Left hindlimb (tissue), 1 donor: ENCODE measurements around the gene BCHE.

Source experiments
- DNase-seq: peaks from one replicate; pipeline ENCODE4 v3.0.0-alpha.2; 2018

Gene BCHE

DNA sequence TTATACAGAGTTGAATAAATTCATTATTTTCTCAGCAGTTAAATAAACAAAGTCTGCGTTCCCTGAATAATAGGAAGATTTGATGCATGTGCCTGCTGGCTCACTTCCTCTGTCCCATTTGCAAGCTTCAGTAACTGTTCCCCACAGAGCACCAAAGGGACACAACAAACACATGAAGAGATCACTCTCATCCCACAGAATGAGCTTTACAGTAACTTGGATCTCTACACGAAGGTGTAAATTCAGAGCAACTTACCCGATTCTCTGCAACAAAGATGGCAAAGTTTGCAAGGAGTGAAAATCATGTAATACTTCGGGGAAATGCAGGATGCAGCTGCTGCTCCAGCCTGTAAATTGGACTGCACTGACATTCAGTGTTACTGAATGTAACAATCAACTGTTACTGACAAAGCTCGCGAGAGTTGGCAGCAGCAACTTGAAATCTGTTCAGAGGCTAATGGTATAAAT, at the start of gene BCHE:
Gene BCHE (minus strand): TSS at position 366 of the 468 bp plus-strand sequence. CDS start 6,390 bp downstream, outside the sequence.
- peak; percentile 66 for DNase-seq

DNA sequence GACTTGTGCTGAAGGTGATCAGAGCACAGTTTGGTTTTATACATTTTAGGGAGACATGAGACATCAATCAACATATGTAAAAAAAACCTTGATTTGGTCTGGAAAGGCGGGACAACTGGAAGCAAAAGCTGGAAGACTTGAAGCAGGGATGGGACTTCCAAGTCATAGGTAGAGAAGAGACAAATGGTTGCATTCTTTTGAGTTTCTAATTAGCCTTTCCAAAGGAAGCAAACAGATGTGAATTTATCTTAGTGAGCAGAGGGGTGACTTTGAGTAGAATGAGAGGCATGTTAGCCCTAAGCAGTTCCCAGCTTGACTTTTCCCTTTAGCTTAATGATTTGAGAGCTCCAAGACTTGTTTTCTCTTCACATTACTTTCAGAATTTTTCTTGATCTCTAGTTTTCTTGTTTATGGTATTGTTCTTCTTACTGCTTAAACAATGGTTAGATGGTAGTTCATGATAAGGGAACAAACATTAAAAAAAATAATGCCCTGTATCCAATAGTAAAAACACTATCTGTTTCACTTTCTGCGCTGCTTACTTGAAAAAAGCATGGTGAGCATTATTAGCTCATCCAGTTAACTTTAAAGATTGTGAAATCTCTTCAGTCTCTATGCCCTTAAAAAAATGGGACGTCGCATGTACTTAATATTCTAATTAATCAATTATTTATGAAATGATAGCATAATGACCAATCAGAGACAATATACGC, 48.5 kb upstream of the BCHE start:
- no peak for DNase-seq

DNA sequence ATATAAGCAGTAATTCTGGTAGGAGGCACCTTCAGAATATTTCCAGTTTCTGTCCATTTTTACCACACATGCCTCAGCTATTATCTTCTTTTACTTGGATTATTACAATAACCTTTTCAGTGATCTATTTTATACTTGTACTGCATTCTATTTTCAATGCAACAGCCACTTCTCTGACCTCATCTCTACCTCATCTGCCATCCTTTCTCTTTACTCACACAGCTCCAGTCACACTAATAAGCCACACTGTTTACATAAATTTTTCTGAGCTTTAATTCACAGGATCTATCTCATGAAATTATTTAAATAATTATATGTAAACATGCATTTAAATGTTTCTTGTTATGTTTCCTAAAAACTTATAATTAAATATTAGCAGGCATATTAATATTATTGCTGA, 47.3 kb upstream of the BCHE start:
- DNase-seq = no peak

DNA sequence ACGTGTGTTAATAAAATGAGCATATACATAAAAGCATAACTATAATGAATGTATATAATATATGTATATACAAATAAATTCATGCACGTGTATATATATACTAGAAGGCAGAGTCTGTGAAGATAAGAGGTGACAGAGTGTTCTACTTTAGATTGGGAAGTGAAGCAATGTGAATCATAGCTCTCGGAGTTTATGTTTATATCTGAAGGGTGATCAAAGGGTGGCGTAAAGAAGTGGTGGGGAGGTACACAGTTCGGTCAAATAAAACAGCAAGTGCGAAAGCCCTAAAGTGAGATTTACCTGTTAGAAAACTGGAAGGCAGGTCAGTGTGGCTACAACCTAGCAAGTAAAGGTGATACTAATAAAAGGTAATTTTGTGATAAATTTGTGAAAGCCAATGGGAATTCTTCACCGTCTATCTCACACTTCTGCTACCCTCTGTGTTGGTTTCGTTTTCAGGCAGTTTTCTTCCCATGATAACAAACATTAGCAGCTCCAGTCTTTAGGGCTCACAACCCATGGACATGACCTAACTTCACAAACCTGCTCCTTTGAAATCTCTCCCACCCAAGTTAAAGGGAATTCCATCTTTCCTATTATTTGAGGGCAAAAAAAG, 46.7 kb upstream of the BCHE start:
- no peak for DNase-seq

DNA sequence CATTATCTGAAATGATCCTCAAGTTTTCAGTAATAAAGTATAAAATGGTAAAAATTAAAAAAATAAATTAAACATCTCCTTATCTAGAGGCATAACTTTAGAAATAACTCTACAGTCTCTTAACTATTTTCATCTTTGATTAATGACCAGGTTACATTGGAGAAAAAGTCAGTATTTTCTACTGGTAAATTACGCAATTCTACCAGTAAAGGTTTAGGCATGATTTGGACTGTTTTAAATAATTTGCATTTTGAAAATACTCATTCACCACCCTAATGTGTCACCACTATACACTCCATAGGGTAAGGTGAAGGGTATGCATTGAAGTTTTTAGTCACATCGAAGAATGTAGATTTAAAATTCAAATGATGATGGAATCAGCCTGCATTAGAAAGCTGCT, 45.9 kb upstream of the BCHE start:
- no peak for DNase-seq

DNA sequence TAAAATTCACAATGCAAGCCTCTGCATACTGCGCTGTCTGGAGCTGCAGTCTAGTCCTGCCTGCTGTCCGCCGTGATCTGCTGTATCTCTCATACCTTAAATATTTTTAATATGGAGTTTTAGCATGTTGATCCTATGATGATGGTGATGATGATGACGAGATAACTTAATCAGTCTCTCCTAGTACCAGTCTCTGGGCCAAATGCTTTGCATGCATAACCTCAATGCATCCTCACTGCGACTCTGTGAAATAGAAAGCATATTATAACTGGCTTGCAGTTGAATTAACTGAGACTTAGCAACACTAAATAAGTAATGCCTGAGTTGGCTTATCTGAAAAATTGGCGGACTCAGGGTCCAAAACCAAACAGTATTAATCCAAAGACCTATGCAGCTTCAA, 38.4 kb upstream of the BCHE start:
- no peak for DNase-seq

DNA sequence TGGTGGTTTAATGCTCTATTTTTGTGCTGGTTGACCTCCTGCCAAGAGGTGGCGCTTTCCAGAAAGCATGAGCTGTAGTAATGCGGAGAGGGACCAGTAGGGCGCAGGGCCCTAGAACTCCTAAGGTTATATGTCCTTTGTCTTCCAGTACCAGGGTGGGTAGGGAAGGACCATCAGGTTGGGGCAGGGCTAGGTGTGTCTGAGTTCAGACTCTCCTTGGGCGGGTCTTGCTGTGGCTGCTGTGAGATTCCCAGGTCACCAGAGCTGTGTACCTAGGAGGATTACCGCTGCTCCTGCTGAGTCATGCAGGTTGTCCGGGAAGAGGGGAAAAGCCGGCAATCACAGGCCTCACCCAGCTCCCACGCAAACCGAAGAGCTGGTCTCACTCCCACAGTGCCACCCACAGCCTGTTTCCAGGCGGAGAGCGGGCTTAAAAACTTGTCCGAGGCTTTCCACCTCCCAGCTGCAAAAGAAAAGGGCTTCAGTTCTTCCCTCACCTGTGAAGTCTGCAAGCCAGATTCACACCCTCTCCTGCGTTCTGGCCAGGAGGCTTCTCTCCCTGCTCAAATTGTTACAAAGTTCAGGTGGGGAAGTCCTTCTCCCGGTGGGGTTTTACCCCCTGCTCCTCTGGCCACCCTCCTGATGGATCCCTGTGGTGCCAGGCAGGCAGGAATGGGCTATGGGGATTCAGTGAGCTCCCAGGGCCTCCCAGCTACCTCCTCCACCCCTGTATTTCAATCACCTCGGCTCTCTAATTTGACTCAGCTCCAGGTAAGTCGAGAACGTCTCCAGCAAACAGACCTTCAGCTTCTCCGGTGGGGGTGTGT, 37.7 kb upstream of the BCHE start:
- no peak for DNase-seq

DNA sequence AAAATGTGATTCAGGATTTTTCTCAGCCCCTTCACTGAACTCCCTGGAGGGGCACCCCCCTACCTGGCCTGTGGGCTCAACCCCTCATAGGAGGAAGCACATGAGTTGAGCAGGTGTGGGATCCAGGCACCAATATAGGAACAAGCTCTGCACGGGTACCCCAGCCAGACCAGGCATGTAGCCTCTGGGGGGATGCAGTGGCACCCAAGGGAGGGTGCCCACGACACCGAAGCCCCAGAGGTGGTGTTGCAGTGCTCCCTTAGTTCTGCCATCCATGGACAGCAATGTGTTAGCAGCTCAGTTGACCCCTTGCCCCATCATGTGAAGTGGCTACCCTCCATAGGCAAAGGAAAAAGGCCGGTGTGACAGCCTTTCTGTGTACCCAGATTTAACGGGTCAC, 30.9 kb upstream of the BCHE start:
- no peak for DNase-seq

DNA sequence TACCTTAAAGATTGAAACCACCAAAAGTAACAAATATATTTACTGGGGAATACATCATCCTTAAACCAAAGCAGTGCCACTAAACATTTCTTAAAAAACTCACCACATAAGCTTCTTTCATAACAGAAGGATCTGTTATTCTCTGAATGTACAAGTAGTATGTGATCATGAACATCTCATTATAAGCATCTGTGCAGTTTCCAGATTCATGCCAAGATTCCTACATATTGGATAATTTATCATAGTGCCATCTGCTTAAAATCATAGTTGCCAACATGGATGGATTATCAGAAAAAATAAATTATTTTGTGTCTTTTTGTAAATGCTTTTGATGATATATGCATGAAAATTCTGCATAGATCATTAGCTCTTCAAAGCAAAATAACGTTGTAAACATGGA, 21.8 kb upstream of the BCHE start:
- no peak for DNase-seq

DNA sequence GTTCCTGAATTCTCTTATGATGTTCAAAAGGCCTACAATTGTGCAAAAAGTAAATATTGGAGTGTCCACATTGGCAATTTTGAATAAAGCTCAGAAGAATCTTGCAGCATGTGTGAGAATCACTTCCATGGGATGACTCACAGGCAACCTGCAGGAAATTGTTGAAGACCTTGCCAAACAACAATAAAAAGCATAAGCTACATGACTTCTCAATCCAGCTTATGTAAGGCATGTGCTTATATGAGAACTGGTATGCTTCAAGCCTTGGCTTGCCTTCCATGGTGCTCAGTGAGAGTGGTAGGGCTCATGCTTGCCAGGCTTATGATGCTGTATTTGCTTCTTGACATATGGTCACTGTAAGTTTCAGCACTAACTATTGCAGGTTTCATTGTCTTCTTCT, 18.4 kb upstream of the BCHE start:
- DNase-seq = no peak

DNA sequence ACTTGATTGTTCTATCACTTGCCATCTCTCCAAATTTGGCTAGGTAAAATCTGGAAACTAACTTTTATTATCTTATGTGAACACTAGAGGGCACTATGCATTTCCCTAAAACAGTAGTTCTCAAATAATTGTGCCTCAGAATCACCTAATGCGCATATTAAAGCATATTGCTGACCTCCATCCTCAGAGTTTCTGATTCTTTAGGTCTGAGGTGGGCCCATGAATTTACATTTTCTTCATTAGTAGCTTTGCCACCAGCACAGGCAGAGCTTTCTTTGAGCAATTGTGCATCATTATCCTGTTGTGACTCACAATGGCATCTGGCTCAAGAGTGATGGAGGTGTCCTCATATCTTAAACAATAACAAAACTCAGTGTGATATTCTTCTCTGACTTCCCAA, 17.5 kb upstream of the BCHE start:
- no peak for DNase-seq

DNA sequence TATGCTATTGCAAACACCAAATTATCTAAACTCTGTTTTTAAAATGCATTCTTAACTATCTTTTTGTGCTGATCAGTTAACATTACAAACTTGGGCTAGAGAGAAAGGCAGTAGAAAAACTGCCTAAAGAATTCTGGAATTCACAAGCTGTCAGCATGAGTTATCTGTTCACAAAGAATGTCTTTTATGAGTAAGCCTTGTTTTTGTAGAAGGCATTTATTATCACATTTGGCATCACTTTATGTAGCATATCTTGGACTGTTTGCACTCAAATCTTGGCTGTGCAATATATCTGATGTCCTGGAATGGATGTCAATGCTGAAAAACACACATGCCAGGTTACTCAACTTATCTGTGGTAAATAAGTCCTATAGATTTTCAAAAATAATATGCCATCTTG, 15.5 kb upstream of the BCHE start:
- no peak for DNase-seq

DNA sequence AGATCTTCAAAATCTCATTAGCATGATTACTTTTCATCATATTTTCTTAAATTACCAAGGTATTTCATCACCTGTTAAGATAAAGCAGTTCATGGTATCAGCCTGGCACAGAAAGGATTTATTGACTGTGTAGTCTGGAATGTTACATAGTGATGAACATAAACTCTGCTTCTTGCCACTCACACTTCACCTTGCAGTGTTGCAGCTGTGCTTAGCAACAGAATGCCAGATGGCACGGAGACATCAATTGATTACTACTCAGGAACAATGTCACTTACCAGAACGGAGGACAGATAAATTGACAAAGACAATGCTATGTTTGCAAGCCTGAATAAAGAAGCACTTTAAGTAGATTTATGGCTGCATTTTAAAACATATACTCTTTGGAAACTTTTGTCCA, 15.0 kb upstream of the BCHE start:
- DNase-seq = no peak

DNA sequence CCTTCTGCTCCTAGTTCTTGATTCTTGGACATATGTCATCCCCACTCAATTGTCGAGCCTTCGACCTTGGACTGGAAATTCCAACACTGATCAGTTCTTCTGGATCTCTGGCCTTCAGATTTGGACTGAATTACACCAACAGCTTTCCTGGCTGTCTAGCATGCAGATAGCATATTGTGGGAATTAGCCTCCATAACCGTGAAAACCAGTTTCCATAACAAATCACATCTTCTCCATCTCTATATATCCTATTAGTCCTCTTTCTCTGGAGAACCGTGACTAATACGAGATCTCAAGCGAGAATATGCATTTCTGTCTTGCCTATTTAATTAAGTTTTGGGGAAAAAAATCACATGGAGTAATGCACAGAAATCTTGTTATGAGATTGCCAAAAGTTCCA, 8.8 kb upstream of the BCHE start:
- DNase-seq = no peak

DNA sequence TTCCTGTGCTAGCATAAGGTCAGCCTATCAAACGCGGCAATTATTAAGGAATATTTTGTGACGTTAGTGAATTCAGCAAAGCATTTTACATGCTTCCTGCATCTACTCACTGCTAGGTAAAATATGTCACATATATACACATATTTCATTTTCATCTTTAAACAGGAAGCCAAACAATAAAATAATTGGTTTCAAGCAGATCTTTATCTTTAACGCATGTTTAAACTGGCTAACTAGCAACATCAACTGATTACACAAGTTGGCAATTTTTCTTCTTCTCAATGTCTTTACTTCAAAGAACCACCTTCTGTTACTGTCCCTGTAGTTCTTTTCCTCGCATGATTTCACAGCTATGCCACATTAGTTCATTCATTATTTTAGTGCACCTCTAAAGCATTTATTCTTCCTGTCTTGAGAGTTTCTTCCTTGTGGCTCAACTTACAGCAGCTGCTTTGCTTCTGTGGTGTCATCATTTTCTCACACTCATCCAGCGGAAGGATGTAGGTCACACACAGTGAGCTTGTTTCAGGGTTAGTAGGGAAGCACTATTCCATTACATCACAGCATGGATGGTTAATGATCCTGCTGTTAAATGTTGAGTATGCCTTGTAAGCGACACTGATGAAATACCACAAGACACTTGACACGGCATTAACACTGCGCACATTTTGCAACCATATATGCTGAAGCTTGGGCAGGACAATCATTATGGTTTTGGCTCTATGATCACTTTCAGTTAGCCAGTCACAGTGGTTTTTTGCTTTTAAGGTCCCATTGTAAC, 2.3 kb upstream of the BCHE start:
- no peak for DNase-seq

DNA sequence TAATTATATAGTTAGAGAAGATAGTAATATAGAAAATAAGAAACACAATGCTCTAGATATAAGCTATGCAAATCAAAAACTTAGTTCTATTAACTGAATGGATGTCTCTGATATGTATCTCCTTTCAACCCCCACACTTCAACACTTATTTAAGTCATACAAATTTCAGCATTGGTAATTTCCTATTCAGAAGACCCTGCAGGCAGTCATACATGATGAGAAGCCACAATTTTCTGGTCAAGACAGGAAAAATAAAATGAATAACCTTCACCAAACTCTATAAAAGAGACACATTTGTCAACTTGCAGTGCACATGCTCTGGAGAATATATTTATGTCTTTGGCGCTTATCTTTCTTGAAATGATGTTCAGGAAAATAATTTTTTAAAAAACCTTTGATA, 578 bp upstream of the BCHE start:
- no peak for DNase-seq

DNA sequence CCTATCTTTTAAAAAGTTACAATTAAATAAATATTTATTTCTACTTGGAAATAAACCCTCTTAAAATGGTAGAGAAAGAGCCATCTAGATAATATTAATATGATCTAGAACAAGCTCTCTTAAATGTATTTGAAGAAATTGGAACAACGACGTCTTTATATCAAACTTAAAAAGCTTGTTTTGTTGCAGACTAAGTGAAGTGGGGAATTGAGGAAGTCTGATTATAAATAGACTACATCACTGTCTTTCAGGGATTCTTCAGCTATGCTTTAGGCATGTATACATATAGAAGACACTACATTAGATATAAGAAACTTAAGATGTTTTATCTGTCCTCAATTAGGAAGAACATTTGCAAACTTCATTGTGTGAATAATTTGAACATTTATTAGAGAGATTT, 1.8 kb downstream of the BCHE start:
- no peak for DNase-seq

DNA sequence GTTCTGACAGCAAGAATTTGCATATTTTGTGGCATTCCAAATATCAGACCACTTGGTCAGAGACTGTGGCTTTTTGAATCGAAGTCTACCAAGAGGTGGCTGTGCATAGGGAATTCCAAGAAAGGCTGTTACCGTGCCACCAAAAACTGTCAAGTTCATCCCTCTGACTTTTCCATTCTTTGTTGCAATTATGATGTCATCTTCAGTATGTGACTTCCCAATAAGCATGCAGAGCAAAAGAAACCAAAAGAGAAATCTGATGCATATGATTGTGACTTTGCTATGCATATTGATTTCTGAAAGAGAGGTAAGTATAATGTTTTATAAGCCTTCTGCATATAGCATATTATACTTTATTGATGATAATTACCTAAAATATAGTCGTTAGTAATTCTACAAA, 6.5 kb downstream of the BCHE start:
- DNase-seq = no peak

DNA sequence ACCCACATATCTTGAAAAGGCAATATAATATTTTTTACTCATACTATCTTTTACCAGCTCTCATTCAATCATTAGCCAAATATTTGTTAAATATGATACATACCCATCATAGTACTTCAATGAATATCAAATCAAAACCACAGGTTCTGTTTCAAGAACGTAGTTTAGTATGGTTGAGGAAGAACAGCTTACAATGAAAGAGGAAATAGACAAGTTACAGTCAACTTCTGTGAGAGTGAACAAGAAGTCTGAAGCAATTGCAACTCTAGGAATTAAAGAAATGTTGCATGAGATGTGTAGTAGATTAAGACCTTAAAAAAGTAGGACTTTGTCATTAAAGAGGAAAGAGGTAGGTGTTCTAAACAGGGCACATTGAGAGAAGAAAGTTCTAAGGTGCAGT, 9.3 kb downstream of the BCHE start:
- no peak for DNase-seq

DNA sequence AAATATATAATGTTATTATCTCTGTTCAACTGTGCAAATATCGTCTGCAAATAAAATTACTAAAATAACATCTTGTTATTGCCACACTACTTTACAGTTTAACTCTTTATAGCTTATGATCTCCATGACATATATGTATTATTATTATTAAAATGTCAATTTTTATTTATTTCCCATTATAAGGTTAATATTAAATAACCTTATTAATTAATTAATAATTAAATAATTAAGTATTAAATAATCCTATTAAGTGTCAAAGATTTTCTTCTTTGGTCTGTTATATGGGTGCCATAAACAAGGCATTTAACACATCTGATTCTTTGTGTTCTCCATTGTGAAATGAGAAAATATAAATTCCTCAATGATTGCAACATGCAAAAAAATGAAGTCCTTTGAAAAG, 10.0 kb downstream of the BCHE start:
- DNase-seq = no peak

DNA sequence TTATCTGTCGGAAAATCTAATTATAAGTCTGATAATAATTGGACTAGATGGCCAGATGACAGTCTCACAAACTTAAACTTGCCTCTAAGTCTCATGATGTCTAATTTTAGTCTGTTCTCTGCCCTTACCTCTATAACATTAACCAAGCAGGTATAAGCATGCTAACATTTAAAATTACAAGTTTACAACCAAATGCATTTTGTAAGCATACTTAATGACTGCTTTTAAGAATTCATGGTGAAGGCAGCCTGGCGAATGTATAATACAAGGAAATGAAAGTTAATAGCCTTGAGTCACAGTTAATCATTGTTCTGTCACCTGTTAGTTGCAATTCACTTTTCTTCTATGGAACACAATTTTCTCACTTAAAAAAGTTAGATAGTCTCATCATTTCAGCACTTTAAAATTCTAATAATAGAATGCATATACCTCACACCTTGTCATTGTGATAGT, 16.5 kb downstream of the BCHE start:
- DNase-seq = no peak

DNA sequence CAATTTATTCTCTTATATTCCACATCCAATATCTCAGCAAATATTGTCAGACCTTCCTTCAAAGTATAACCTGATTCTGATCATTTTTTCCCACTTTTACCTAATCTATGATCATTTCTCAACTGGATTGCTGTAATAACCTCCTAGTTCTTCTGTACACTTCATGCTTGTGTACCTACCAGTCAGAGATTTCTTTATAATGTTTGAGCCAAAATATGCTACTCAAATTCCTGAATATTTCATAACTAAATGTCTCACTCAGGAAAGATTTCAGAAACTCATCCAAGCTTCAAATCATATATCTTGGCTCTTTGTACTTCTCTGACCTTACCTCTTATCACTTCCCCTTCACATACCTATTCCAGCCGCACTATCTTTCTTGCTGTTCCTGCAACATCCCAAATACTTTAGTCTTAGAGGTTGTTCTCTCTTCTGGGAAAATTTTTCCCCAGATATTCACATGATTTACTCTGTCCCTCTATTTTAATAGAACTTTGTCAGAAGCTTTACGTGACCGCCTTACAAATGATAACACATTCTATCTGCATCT, 20.0 kb downstream of the BCHE start:
- DNase-seq = no peak

DNA sequence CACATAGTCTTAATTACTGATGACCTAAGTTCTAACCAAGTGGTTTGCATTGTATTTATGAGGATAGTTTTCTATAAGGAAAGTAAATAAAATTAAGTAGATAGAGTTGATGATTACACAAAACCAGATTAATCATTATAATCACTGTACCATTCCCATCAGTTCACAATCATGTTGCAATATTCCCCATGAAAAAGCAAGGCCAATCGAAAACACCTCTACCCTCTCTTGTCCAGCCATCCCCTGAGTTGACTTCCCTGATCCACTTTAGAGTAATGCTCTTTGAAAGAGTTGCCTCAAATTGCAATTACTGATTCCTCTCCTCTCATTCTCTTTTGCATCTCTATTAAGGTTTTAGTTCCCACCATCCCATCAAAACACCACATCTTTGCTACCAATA, 21.0 kb downstream of the BCHE start:
- DNase-seq = no peak
